Activated T-cell treated with anti-CD3 and anti-CD28 coated beads, Interleukin-2, amount 50 U/mL, for 4 hours (primary cell): ENCODE data around the gene ARMC12. TPM values are rescaled to one million over a fixed set of nuclear protein-coding genes. Genes with fewer than 3 reads are reported as not detected.

ENCODE experiments used
- ATAC-seq, 2 donors: fragments of 200-7000 bp; cut with Tn5 transposase; one replicate each; pipeline ENCODE4 v1.10.0; 2021
- DNase-seq: peaks from one replicate; pipeline ENCODE4 v3.0.0-alpha.2; 2020
- H3K27me3 Mint-ChIP-seq: one replicate; pipeline ENCODE4 v1.8.0; 2021; ENCODE audit warnings: low read depth, mixed read lengths
- H3K36me3 Mint-ChIP-seq: one replicate; pipeline ENCODE4 v1.8.0; 2022; ENCODE audit warnings: mixed read lengths; ENCODE audit not compliant: insufficient read depth
- H3K4me1 Mint-ChIP-seq: one replicate; pipeline ENCODE4 v1.8.0; 2021; ENCODE audit warnings: low read depth, mixed read lengths
- H3K4me3 Mint-ChIP-seq: one replicate; pipeline ENCODE4 v1.8.0; 2021; ENCODE audit warnings: mild to moderate bottlenecking, moderate library complexity, mixed read lengths
- H3K9me3 Mint-ChIP-seq: one replicate; pipeline ENCODE4 v1.8.0; 2021; ENCODE audit warnings: mixed read lengths
- total RNA-seq, 3 donors: library from RNA; stranded (reverse); gene quantifications; one replicate each; pipeline ENCODE4 v1.2.1, GENCODE V29; 2021

Gene ARMC12
- total RNA-seq, 3 donors from 2014 or later: 0.32 to 0.43 TPM; not detected in 1

GRCh38 chr6:35786810-35787209 lies 50.0 kb downstream of the ARMC12 start:
- no peak for ATAC-seq
- no peaks in the 10 kb centered on the region for H3K9me3 Mint-ChIP-seq
- no peak for DNase-seq
- H3K4me3 Mint-ChIP-seq: no peak overlapping the region
- peaks cover 64% of the 10 kb centered on the region for H3K27me3 Mint-ChIP-seq
- no peaks in the 10 kb centered on the region for H3K36me3 Mint-ChIP-seq
- no peaks in the 10 kb centered on the region for H3K4me1 Mint-ChIP-seq

- no peaks in the 10 kb centered on the region for H3K4me1 Mint-ChIP-seq
- no peak for DNase-seq
Measured at GRCh38 chr6:35787266-35788218, 50.7 kb downstream of the ARMC12 start.

GRCh38 chr6:35788423-35788982 lies 51.7 kb downstream of the ARMC12 start:
- Mint-ChIP-seq H3K4me1 (no peaks in the 10 kb centered on the region), H3K27me3 (peaks cover 60% of the 10 kb centered on the region)
- DNase-seq: no peak

More at GRCh38 chr6:35787266-35788218, 50.7 kb downstream of the ARMC12 start:
- Mint-ChIP-seq H3K9me3 (no peaks in the 10 kb centered on the region), H3K27me3 (peaks cover 60% of the 10 kb centered on the region), H3K36me3 (no peaks in the 10 kb centered on the region), H3K4me3 (no peak overlapping the region)
- no peak for ATAC-seq

GRCh38 chr6:35790683-35791082 lies 53.9 kb downstream of the ARMC12 start:
- H3K4me3 Mint-ChIP-seq: no peak overlapping the region
- DNase-seq (no peak), ATAC-seq (no peak)
- H3K27me3 Mint-ChIP-seq: peaks cover 45% of the 10 kb centered on the region
- H3K36me3 Mint-ChIP-seq: no peaks in the 10 kb centered on the region
- H3K4me1 Mint-ChIP-seq: no peaks in the 10 kb centered on the region
- H3K9me3 Mint-ChIP-seq: no peaks in the 10 kb centered on the region

More at GRCh38 chr6:35788423-35788982, 51.7 kb downstream of the ARMC12 start:
- H3K4me3 Mint-ChIP-seq: no peak overlapping the region
- ATAC-seq: no peak
- no peaks in the 10 kb centered on the region for H3K9me3 Mint-ChIP-seq
- H3K36me3 Mint-ChIP-seq: no peaks in the 10 kb centered on the region

- no peak for ATAC-seq
- no peaks in the 10 kb centered on the region for H3K4me1 Mint-ChIP-seq
- no peaks in the 10 kb centered on the region for H3K9me3 Mint-ChIP-seq
- H3K27me3 Mint-ChIP-seq: peaks cover 14% of the 10 kb centered on the region
- no peak for DNase-seq
- no peak overlapping the region for H3K4me3 Mint-ChIP-seq
- no peaks in the 10 kb centered on the region for H3K36me3 Mint-ChIP-seq
Measured at GRCh38 chr6:35794536-35795452, 58.0 kb downstream of the ARMC12 start.

- Mint-ChIP-seq H3K4me3 (no peak overlapping the region), H3K4me1 (no peaks in the 10 kb centered on the region), H3K27me3 (peaks cover 7% of the 10 kb centered on the region), H3K36me3 (no peaks in the 10 kb centered on the region), H3K9me3 (no peaks in the 10 kb centered on the region)
- DNase-seq: no peak
- no peak for ATAC-seq
Measured at GRCh38 chr6:35795453-35796071, 58.7 kb downstream of the ARMC12 start.

GRCh38 chr6:35796236-35796635 lies 59.4 kb downstream of the ARMC12 start:
- ATAC-seq: no peak

GRCh38 chr6:35797837-35798526 lies 61.1 kb downstream of the ARMC12 start:
- Mint-ChIP-seq H3K4me1 (no peaks in the 10 kb centered on the region), H3K4me3 (no peak overlapping the region), H3K36me3 (no peaks in the 10 kb centered on the region), H3K9me3 (no peaks in the 10 kb centered on the region), H3K27me3 (peaks cover 4% of the 10 kb centered on the region)
- ATAC-seq: no peak
- no peak for DNase-seq

More at GRCh38 chr6:35796236-35796635, 59.4 kb downstream of the ARMC12 start:
- Mint-ChIP-seq H3K36me3 (no peaks in the 10 kb centered on the region), H3K4me1 (no peaks in the 10 kb centered on the region), H3K27me3 (peaks cover 4% of the 10 kb centered on the region), H3K9me3 (no peaks in the 10 kb centered on the region), H3K4me3 (no peak overlapping the region)
- no peak for DNase-seq

Other genes with a start within 250 kb of the ARMC12 start
- 1 to 10 TPM in 2 of 3 donors, under 1 TPM in 1; 0.94 to 2.2 (median 1.4) TPM for gene TEAD3, start 240.0 kb upstream of the ARMC12 start, total RNA-seq
- not detected for gene TULP1, start 224.1 kb upstream of the ARMC12 start, total RNA-seq
- gene FKBP5, start 48.1 kb upstream of the ARMC12 start, total RNA-seq: 10 to 100 TPM; 46.5 to 62.3 (median 59.9) TPM
- gene CLPSL2, start 39.6 kb downstream of the ARMC12 start, total RNA-seq: not detected
- gene CLPSL1, start 44.0 kb downstream of the ARMC12 start, total RNA-seq: not detected
- gene CLPS, start 60.3 kb downstream of the ARMC12 start, total RNA-seq: 1 to 10 TPM; 2.1 to 3.5 (median 2.4) TPM
- not detected for gene LHFPL5, start 68.3 kb downstream of the ARMC12 start, total RNA-seq
- 10 to 100 TPM; 91.3 to 97.8 (median 92.2) TPM for gene SRPK1, start 184.1 kb downstream of the ARMC12 start, total RNA-seq